ENCODE results near the gene GGTA1. TPM values are rescaled to one million over a fixed set of nuclear protein-coding genes. Genes with fewer than 3 reads are reported as not detected.

The GGTA1 gene
- polyA plus RNA-seq, 1 experiment, result not detected

DNA sequence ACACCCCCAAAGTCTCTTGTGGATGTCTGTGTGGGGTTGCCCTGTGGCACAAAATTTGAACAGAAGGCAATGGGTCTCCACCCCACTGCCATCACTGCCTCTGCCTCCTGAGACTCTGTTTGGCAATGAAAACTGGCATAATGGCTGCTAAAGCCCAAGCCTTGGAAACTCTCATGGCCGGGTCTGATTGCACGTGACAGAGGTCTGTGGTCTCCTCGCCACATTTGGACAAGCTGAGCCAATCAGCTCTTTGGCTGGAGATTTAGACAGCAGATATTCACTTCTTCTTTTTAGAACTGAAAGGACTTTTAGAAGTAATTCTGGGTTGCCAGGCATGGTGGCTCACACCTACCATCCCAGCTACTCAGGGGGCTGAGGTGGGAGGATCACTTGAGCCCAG lies 5.5 kb downstream of the GGTA1 start:
- no peak for DNase-seq (ENCODE audit: low read depth)
- peaks cover 3% of the 10 kb centered on the region; the same call in 1 of the 2 replicates for H3K27me3 ChIP-seq (ENCODE audit: control insufficient read depth, insufficient read depth, low read length)
- ChIA-PET POLR2A (no interaction called here), CTCF (no interaction called here)
- TF ChIP-seq CTCF (IDR thresholded peaks at IDR 0.05; ENCODE audit: insufficient read depth, low read depth, low read length), result no peak
- no peaks in the 10 kb centered on the region for H3K36me3 ChIP-seq (ENCODE audit: control insufficient read depth, insufficient read depth, low read length)
- no peak overlapping the region for H3K4me3 ChIP-seq (ENCODE audit: low read depth, low read length)

DNA sequence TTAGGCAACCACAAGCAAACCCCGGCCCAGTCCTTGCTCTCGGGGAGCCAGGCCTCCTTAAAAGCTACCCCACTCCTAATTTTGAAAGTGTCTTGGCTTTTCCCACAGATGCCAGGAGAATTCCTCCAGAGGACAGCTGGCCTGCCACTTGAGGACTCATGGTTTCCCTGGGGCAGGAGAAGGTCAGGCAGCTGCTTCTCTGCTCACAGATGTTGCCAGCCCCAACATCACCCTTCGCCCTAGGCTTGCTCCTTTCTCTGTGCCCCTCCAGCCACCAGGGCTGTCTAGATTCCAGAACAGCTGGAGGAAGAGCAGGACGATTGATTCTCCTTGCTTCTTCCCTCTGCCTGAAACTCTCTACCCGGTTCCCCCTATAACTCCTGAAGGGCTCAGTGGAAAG lies 8.5 kb downstream of the GGTA1 start:
- TF ChIP-seq CTCF (IDR thresholded peaks at IDR 0.05; ENCODE audit: insufficient read depth, low read depth, low read length), result no peak

DNA sequence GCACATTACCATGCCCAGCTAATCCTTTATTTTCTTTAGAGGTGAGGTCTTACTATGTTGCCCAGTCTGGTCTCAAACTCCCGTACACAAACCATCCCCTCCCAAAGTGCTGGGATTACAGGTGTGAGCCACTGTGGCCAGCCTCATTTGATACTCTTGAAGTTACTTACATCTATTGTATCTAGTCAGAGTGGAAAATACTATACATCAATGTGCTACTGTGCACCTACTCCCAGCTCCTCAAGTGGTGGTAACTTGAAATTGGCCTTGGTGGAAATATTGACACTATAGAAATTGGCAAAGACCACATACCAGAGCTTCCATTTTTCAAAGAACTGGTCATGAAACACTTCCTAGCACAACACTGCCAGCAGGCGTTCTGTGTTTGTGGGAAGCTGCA lies 10.3 kb downstream of the GGTA1 start:
- TF ChIP-seq CTCF (IDR thresholded peaks at IDR 0.05; ENCODE audit: insufficient read depth, low read depth, low read length), result no peak
- POLR2A ChIA-PET, result no interaction called here
- Histone ChIP-seq H3K27me3 (ENCODE audit: control insufficient read depth, insufficient read depth, low read length) (peaks cover 1% of the 10 kb centered on the region; the same call in 1 of the 2 replicates), H3K4me3 (ENCODE audit: low read depth, low read length) (no peak overlapping the region), H3K36me3 (ENCODE audit: control insufficient read depth, insufficient read depth, low read length) (no peaks in the 10 kb centered on the region)
- CTCF ChIA-PET, result interaction anchor here (0.6 to 2.5 kb wide), 4 partner anchors 9 to 33 kb away, joined by 3 to 16 read pairs (median 4); partner anchors contain the start of gene GGTA1
- no peak for DNase-seq (ENCODE audit: low read depth)

More for the DNA sequence above, 8.5 kb downstream of the GGTA1 start:
- ChIA-PET CTCF (interaction anchor here (0.6 to 2.5 kb wide), 2 partner anchors 8 to 822 kb away, joined by 3 to 16 read pairs; partner anchors contain the start of gene GGTA1), POLR2A (no interaction called here)
- no peaks in the 10 kb centered on the region for H3K36me3 ChIP-seq (ENCODE audit: control insufficient read depth, insufficient read depth, low read length)
- DNase-seq (ENCODE audit: low read depth), result no peak
- H3K4me3 ChIP-seq (ENCODE audit: low read depth, low read length), result no peak overlapping the region
- H3K27me3 ChIP-seq (ENCODE audit: control insufficient read depth, insufficient read depth, low read length), result peaks cover 1% of the 10 kb centered on the region; the same call in 1 of the 2 replicates

DNA sequence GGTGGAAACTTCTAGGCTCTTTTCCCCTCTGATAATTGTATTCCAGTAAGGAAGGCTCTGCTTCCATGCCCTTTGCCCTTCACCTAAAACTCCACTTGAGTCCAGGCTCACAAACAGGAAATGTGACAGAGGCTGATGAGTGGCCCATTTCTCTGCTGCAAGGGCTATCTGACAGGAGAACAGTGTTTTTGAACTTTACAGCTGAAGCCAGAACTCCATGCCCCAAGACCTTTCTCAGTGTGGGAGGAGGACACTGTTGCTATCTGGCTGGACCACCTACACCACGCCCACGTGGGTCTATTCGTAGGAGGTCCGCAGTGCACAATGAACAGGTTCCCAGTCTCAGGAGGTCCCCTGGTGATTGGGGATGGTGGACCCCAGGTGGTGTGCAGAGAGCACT lies 13.6 kb downstream of the GGTA1 start:
- peaks cover 1% of the 10 kb centered on the region; the same call in 1 of the 2 replicates for H3K27me3 ChIP-seq (ENCODE audit: control insufficient read depth, insufficient read depth, low read length)
- no peak for DNase-seq (ENCODE audit: low read depth)
- ChIA-PET CTCF (no interaction called here), POLR2A (no interaction called here)
- H3K36me3 ChIP-seq (ENCODE audit: control insufficient read depth, insufficient read depth, low read length), result no peaks in the 10 kb centered on the region
- no peak overlapping the region for H3K4me3 ChIP-seq (ENCODE audit: low read depth, low read length)
- no peak for TF ChIP-seq CTCF (IDR thresholded peaks at IDR 0.05; ENCODE audit: insufficient read depth, low read depth, low read length)

- ChIA-PET POLR2A (no interaction called here), CTCF (no interaction called here)
- Histone ChIP-seq H3K27me3 (ENCODE audit: control insufficient read depth, insufficient read depth, low read length) (0 out of 2 replicates have a peak, but pooled peaks cover 1% of the 10 kb centered on the region), H3K36me3 (ENCODE audit: control insufficient read depth, insufficient read depth, low read length) (no peaks in the 10 kb centered on the region), H3K4me3 (ENCODE audit: low read depth, low read length) (no peak overlapping the region)
- no peak for DNase-seq (ENCODE audit: low read depth)
- TF ChIP-seq CTCF (IDR thresholded peaks at IDR 0.05; ENCODE audit: insufficient read depth, low read depth, low read length), result no peak
Measured at GRCh38 chr9:121485623-121486022, 14.0 kb downstream of the GGTA1 start.

Data from BJ (cell line).